K562 (cell line): Measurements from ENCODE around the gene SCAMP5. TPM values are rescaled to one million over a fixed set of nuclear protein-coding genes. Genes with fewer than 3 reads are reported as not detected.

Experiments
- BRD9 ChIP-seq: fragments of 450-650 bp; IDR thresholded peaks from 2 replicates; pipeline ENCODE4 v1.6.1; 2018; ENCODE audit warnings: low read depth; ENCODE audit not compliant: partially characterized antibody
- DLX4 ChIP-seq: fragments of 250-450 bp; sonication (Bioruptor Pico); IDR thresholded peaks from 2 replicates; pipeline ENCODE4 v1.6.1; 2021; ENCODE audit warnings: mild to moderate bottlenecking
- DMBX1 ChIP-seq: fragments of 250-450 bp; sonication (Bioruptor Pico); IDR thresholded peaks from 2 replicates; pipeline ENCODE4 v1.8.0; 2022; ENCODE audit warnings: inconsistent platforms, mild to moderate bottlenecking, moderate library complexity, borderline replicate concordance
- E2F4 ChIP-seq: sonication (generic); formaldehyde crosslinking; IDR thresholded peaks from 2 replicates; pipeline ENCODE4 v1.8.0; 2022; ENCODE audit warnings: mild to moderate bottlenecking, low read depth, missing genetic modification reagents
- E2F6 ChIP-seq, 2 experiments: IDR thresholded peaks; 2 replicates each; pipeline ENCODE4 v1.6.1; 2011; ENCODE audit warnings: borderline replicate concordance in 1 of 2, control low read depth in 1 of 2, low read depth in 1 of 2, low read length in 1 of 2, mild to moderate bottlenecking in 1 of 2, mixed read lengths in 1 of 2, moderate library complexity in 1 of 2; ENCODE audit not compliant: insufficient read depth in 1 of 2, insufficient read length in 1 of 2, poor library complexity in 1 of 2, severe bottlenecking in 1 of 2; ENCODE audit errors: extremely low read depth in 1 of 2
- ETV6 ChIP-seq, 3 experiments: fragments of 150-350 bp in 1 of 3; sonication (generic) in 1 of 3; formaldehyde crosslinking in 1 of 3; IDR thresholded peaks; 2 replicates each; pipeline versions ENCODE4 v1.6.1 to v1.8.0; 2014 to 2022; ENCODE audit warnings: borderline replicate concordance in 2 of 3, low read depth in 2 of 3, antibody characterized with exemption in 1 of 3, low read length in 1 of 3, mild to moderate bottlenecking in 1 of 3, missing genetic modification reagents in 1 of 3
- FOS ChIP-seq: IDR thresholded peaks from 3 replicates; pipeline ENCODE4 v1.6.1; 2011; ENCODE audit not compliant: insufficient read length; ENCODE audit errors: extremely low read depth
- HNRNPLL ChIP-seq: fragments of 200-400 bp; formaldehyde crosslinking; IDR thresholded peaks from 2 replicates; pipeline ENCODE4 v1.6.1; 2017; ENCODE audit warnings: low read length, low read depth, mild to moderate bottlenecking; ENCODE audit not compliant: poor library complexity, severe bottlenecking
- IFI16 ChIP-seq: fragments of 250-450 bp; sonication (Bioruptor Pico); IDR thresholded peaks from 2 replicates; pipeline ENCODE4 v2.1.2; 2022; ENCODE audit warnings: mild to moderate bottlenecking, inconsistent platforms
- NCOA6 ChIP-seq: fragments of 450-650 bp; IDR thresholded peaks from 2 replicates; pipeline ENCODE4 v1.6.1; 2017; ENCODE audit warnings: mild to moderate bottlenecking
- PPARD ChIP-seq: fragments of 250-450 bp; sonication (Bioruptor Pico); IDR thresholded peaks from 2 replicates; pipeline ENCODE4 v1.8.0; 2022; ENCODE audit warnings: inconsistent platforms, mild to moderate bottlenecking, moderate library complexity
- RAD21 ChIP-seq, 2 experiments: fragments of 250-450 bp in 1 of 2; fragments of 450-650 bp in 1 of 2; sonication (Bioruptor Pico) in 1 of 2; formaldehyde crosslinking in 1 of 2; IDR thresholded peaks in 1 of 2; conservative IDR thresholded peaks in 1 of 2; 2 replicates each; pipeline versions ENCODE4 v1.4.0 to v1.8.0; 2020 to 2022; ENCODE audit warnings: mild to moderate bottlenecking in 2 of 2, moderate library complexity in 1 of 2
- RFX5 ChIP-seq: IDR thresholded peaks from 2 replicates; pipeline ENCODE4 v1.6.1; 2011; ENCODE audit warnings: low read depth, mild to moderate bottlenecking, improper control_type of control experiment, low read length
- SLC30A9 ChIP-seq: fragments of 250-450 bp; sonication (Bioruptor Pico); IDR thresholded peaks from 2 replicates; pipeline ENCODE4 v1.8.0; 2022; ENCODE audit warnings: mild to moderate bottlenecking, moderate library complexity
- SRSF7 ChIP-seq: fragments of 200-400 bp; formaldehyde crosslinking; optimal IDR thresholded peaks from 2 replicates; pipeline ENCODE3; 2017; ENCODE audit warnings: mild to moderate bottlenecking, low read depth, low read length
- TBL1XR1 ChIP-seq, 2 experiments: IDR thresholded peaks; 2 replicates each; pipeline ENCODE4 v1.6.1; 2012; ENCODE audit warnings: improper control_type of control experiment in 2 of 2, low read length in 2 of 2, mild to moderate bottlenecking in 1 of 2
- TFE3 ChIP-seq: fragments of 450-650 bp; formaldehyde crosslinking; IDR thresholded peaks from 2 replicates; pipeline ENCODE4 v1.4.0; 2020; ENCODE audit warnings: mild to moderate bottlenecking, mixed read lengths
- ZNF12 ChIP-seq: sonication (generic); formaldehyde crosslinking; IDR thresholded peaks from 2 replicates; pipeline ENCODE4 v1.4.0; 2020; ENCODE audit warnings: mild to moderate bottlenecking, missing genetic modification reagents
- ZNF639 ChIP-seq, 2 experiments: fragments of 200-800 bp in 1 of 2; sonication (Bioruptor generic) in 1 of 2; sonication (generic) in 1 of 2; formaldehyde crosslinking in 1 of 2; IDR thresholded peaks in 1 of 2; conservative IDR thresholded peaks in 1 of 2; 2 replicates each; pipeline versions ENCODE4 v1.5.0 to v1.6.1; 2016 to 2020; ENCODE audit warnings: missing compliant biosample characterization in 1 of 2, missing genetic modification characterization in 1 of 2, missing genetic modification reagents in 1 of 2
- polyA plus RNA-seq, 8 experiments: library from polyadenylated mRNA; depleted of rRNA in 4 of 8; stranded (reverse) in 5 of 8; unstranded in 3 of 8; fragments of >200 nt; fragmentation: Nextera tagmentation in 2 of 8; fragmentation: Illumina TruSeq in 1 of 8; extraction: Ambion mirVana in 2 of 8; extraction: Trizol in 1 of 8; gene quantifications; 2 replicates each; pipeline versions ENCODE4 v1.2.1 to v1.2.3, GENCODE V29; 2011 to 2014; ENCODE audit warnings: inconsistent platforms in 1 of 8, missing spikeins in 1 of 8
- total RNA-seq, 7 experiments: library from RNA; depleted of rRNA in 6 of 7; stranded (reverse); fragments of >200 nt in 6 of 7; fragmentation: Illumina TruSeq in 2 of 7; extraction: Trizol in 2 of 7; gene quantifications; 2 replicates each; pipeline versions ENCODE4 v1.2.1 to v1.2.3, GENCODE V29; 2011 to 2021; ENCODE audit warnings: low replicate concordance in 1 of 7

The SCAMP5 gene
- total and polyA plus RNA-seq, 9 of the 15 experiments (the other 6 are each of a cell fraction or from before 2014, with no cell fraction given), result 0.09 to 0.29 (median 0.19) TPM; not detected in 5

- TF ChIP-seq FOS, result peak; percentile 41
- TF ChIP-seq ETV6 (IDR thresholded peaks at IDR 0.05; ENCODE audit: borderline replicate concordance in 1 of 2, low read depth in 2 of 2, low read length in 1 of 2), result no peak
- TF ChIP-seq ETV6 (CRISPR knock-in tag; IDR thresholded peaks at IDR 0.05; ENCODE audit: borderline replicate concordance), result no peak
- TF ChIP-seq E2F4 (CRISPR knock-in tag), result no peak
- TF ChIP-seq ZNF12 (CRISPR knock-in tag), result no peak
- TF ChIP-seq SRSF7, result no peak
- TF ChIP-seq DMBX1 (CRISPR knock-in tag), result peak; percentile 79
- no peak for TF ChIP-seq IFI16 (CRISPR knock-in tag)
- TF ChIP-seq HNRNPLL, result no peak
- TF ChIP-seq ZNF639 (CRISPR knock-in tag; conservative IDR thresholded peaks at IDR 0.05 in 1 of 2, IDR thresholded peaks at IDR 0.05 in 1 of 2), result no peak; a peak in 1 of 4 replicates
- no peak for TF ChIP-seq PPARD (CRISPR knock-in tag)
- peak in 1 of 2 experiments; percentile 63; a peak in 3 of 4 replicates for TF ChIP-seq RAD21 (CRISPR knock-in tag; conservative IDR thresholded peaks at IDR 0.05 in 1 of 2, IDR thresholded peaks at IDR 0.05 in 1 of 2)
- TF ChIP-seq SLC30A9 (CRISPR knock-in tag), result no peak
- no peak for TF ChIP-seq TFE3 (CRISPR knock-in tag)
- peak; percentile 88 for TF ChIP-seq RFX5
- no peak; a peak in 1 of 4 replicates for TF ChIP-seq TBL1XR1 (IDR thresholded peaks at IDR 0.05; ENCODE audit: low read length in 2 of 2)
- TF ChIP-seq E2F6 (IDR thresholded peaks at IDR 0.05; ENCODE audit: borderline replicate concordance in 1 of 2, extremely low read depth in 1 of 2, insufficient read depth in 1 of 2, insufficient read length in 1 of 2, low read depth in 1 of 2, low read length in 1 of 2, poor library complexity in 1 of 2, severe bottlenecking in 1 of 2), result peak in 1 of 2 experiments; percentile 91
- TF ChIP-seq NCOA6, result no peak
- TF ChIP-seq BRD9, result no peak
- no peak for TF ChIP-seq DLX4 (CRISPR knock-in tag)
Measured at GRCh38 chr15:75042730-75043508, 47.6 kb downstream of the SCAMP5 start (continued).
